Lower lobe of right lung (tissue), 2 donors: Measurements from ENCODE around the gene A1CF. TPM values are rescaled to one million over a fixed set of nuclear protein-coding genes. Genes with fewer than 3 reads are reported as not detected.

Experiments used
- ATAC-seq, 2 donors: fragments of 200-7000 bp; cut with Tn5 transposase; one replicate each; pipeline ENCODE4 v1.9.1; 2020 to 2022; ENCODE audit warnings: mild to moderate bottlenecking in 2 of 2, moderate library complexity in 2 of 2
- DNase-seq: peaks from one replicate; pipeline ENCODE4 v3.0.0-alpha.2; 2020
- H3K27ac ChIP-seq: fragments of 200-600 bp; one replicate; pipeline ENCODE4 v1.8.0; 2022
- H3K27me3 ChIP-seq: fragments of 200-600 bp; one replicate; pipeline ENCODE4 v1.8.0; 2022; ENCODE audit warnings: low read depth
- H3K36me3 ChIP-seq: fragments of 200-600 bp; one replicate; pipeline ENCODE4 v1.8.0; 2022; ENCODE audit warnings: mild to moderate bottlenecking
- H3K4me1 ChIP-seq: fragments of 200-600 bp; one replicate; pipeline ENCODE4 v1.8.0; 2022
- H3K4me3 ChIP-seq: fragments of 200-600 bp; one replicate; pipeline ENCODE4 v1.8.0; 2022; ENCODE audit warnings: mild to moderate bottlenecking
- H3K9me3 ChIP-seq: fragments of 200-600 bp; one replicate; pipeline ENCODE4 v1.8.0; 2022
- CTCF ChIP-seq: fragments of 200-600 bp; IDR thresholded peaks from one replicate; pipeline ENCODE4 v1.8.0; 2022; ENCODE audit warnings: antibody characterized with exemption, mild to moderate bottlenecking
- intact Hi-C: fragments of 100-400 bp; cut with DNase I; formaldehyde crosslinking; loops from one replicate; pipeline ENCODE4 v1.11.0; 2022
- total RNA-seq: library from RNA; stranded (reverse); fragmentation: NEBNext Ultra II Directional; extraction: Animal tissue kit (Norgen Biotek cat#: 25700); gene quantifications from one replicate; pipeline ENCODE4 v1.2.1, GENCODE V29; 2021
- donor health status: DM: no; HTN: yes; CAD: no; lungs with severe emphysema.

Gene A1CF
- total RNA-seq, 1 donor from 2014 or later: not detected

DNA sequence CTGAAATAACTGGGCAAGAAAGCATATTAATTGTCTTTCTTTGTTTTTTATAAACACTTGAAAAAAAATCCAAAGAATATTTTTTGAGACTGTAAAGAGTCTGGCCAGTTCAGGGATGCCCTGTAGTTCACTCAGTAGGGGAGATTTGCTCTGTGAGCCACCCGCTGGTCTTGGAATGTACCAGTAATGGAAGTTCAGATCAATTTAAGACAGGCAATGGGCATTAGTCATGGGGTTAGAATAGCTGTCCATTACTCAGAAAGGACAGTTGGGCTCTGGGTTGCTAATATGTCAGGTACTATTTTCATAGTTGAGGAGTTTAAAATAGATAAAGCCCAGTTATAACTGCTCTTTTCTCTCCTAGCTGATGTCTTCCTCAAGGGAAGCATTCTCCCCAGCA, 38.7 kb downstream of the A1CF start:
- no peak overlapping the region for H3K4me3 ChIP-seq
- no peak for TF ChIP-seq CTCF
- H3K27me3 ChIP-seq: no peaks in the 10 kb centered on the region
- H3K27ac ChIP-seq: no peak overlapping the region
- no peaks in the 10 kb centered on the region for H3K36me3 ChIP-seq
- H3K4me1 ChIP-seq: no peaks in the 10 kb centered on the region
- no peaks in the 10 kb centered on the region for H3K9me3 ChIP-seq
- no peak for DNase-seq
- no peak for ATAC-seq
- intact Hi-C loops: no loop called here

DNA sequence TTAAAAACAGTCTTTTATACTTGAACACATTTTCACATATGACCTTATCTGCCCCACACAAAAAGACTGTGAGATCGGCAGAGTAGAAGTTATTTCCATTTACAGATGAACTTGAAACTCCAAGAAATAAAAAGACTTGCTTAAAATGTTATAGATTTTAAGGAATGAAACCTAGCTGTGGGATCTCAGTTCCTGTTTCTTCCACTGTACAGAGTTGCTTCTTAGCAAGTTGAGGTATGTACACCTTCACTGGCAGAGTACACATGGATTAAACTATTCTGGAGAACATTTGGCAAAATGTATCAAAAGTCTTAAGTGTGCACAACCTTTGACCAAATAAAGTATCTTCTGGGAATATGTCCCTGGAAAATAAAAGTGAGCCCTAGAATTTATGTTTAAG, 48.3 kb downstream of the A1CF start:
- no peak overlapping the region for H3K27ac ChIP-seq
- intact Hi-C loops: no loop called here
- H3K36me3 ChIP-seq: no peaks in the 10 kb centered on the region
- H3K4me1 ChIP-seq: no peaks in the 10 kb centered on the region
- H3K27me3 ChIP-seq: no peaks in the 10 kb centered on the region
- no peak overlapping the region for H3K4me3 ChIP-seq
- no peak for TF ChIP-seq CTCF
- ATAC-seq: no peak
- no peak for DNase-seq
- no peaks in the 10 kb centered on the region for H3K9me3 ChIP-seq

GRCh38 chr10:50832171-50832751, 53.2 kb downstream of the A1CF start:
- Histone ChIP-seq H3K27ac (no peak overlapping the region), H3K4me3 (no peak overlapping the region), H3K36me3 (no peaks in the 10 kb centered on the region), H3K4me1 (no peaks in the 10 kb centered on the region), H3K9me3 (no peaks in the 10 kb centered on the region), H3K27me3 (no peaks in the 10 kb centered on the region)
- ATAC-seq (no peak), DNase-seq (no peak)
- intact Hi-C loops: no loop called here
- no peak for TF ChIP-seq CTCF

DNA sequence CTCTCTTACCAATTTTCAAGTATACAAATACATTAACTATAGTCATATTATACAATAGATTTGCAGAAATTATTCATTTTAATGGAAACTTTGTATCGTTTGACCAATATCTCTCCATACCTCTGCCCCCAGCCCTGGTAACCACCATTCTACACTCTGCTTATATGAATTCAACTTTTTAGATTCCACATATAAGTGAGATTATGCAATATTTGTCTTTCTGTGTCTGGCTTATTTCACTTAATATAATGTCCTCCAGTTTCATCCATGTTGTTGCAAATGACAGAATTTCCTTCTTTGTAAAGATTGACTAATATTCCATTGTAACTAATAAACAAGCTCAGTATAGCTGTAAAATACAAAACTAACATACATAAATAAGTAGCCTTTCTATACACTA, 55.4 kb downstream of the A1CF start:
- Histone ChIP-seq H3K4me1 (no peaks in the 10 kb centered on the region), H3K36me3 (no peaks in the 10 kb centered on the region), H3K27me3 (no peaks in the 10 kb centered on the region), H3K27ac (no peak overlapping the region), H3K4me3 (no peak overlapping the region), H3K9me3 (no peaks in the 10 kb centered on the region)
- ATAC-seq: no peak
- no peak for TF ChIP-seq CTCF
- DNase-seq: no peak
- intact Hi-C loops: no loop called here

- H3K27me3 ChIP-seq: no peaks in the 10 kb centered on the region
- no peak overlapping the region for H3K4me3 ChIP-seq
Measured at GRCh38 chr10:50824782-50825181, 60.6 kb downstream of the A1CF start.

More at GRCh38 chr10:50824782-50825181, 60.6 kb downstream of the A1CF start:
- Histone ChIP-seq H3K9me3 (no peaks in the 10 kb centered on the region), H3K4me1 (no peaks in the 10 kb centered on the region), H3K36me3 (no peaks in the 10 kb centered on the region), H3K27ac (no peak overlapping the region)
- ATAC-seq: no peak
- no peak for DNase-seq
- no peak for TF ChIP-seq CTCF
- intact Hi-C loops: no loop called here
